GM23338 (cell line): Measurements from ENCODE around the gene CCDC74B.
"Not testable (repeated sequence)": the region's sequence is repeated elsewhere in the genome, so short reads cannot be mapped to it uniquely, and the experiment has no call there.

Experiments used
- EZH2 ChIP-seq: fragments of 200-600 bp; sonication (generic); IDR thresholded peaks from one replicate; pipeline ENCODE4 v1.8.0; 2017; ENCODE audit warnings: antibody characterized with exemption, mild to moderate bottlenecking, low read depth; ENCODE audit not compliant: unreplicated experiment
- EZH2phosphoT487 ChIP-seq: fragments of 200-600 bp; sonication (generic); IDR thresholded peaks from one replicate; pipeline ENCODE4 v1.8.1; 2018; ENCODE audit warnings: antibody characterized with exemption; ENCODE audit not compliant: unreplicated experiment
- POLR2AphosphoS5 ChIP-seq: IDR thresholded peaks from 2 replicates; pipeline ENCODE4 v1.6.1; 2016; ENCODE audit warnings: antibody characterized with exemption, low read depth
- TF ChIP-seq, protein P1 (sequence below), 2 experiments: fragments of 200-600 bp in 1 of 2; sonication (generic) in 1 of 2; conservative IDR thresholded peaks; 2 replicates each; pipeline versions ENCODE4 v1.5.1 to v1.6.1; 2016 to 2017; ENCODE audit warnings: antibody characterized with exemption in 2 of 2, low read depth in 2 of 2, mild to moderate bottlenecking in 2 of 2, moderate library complexity in 1 of 2

DNA sequence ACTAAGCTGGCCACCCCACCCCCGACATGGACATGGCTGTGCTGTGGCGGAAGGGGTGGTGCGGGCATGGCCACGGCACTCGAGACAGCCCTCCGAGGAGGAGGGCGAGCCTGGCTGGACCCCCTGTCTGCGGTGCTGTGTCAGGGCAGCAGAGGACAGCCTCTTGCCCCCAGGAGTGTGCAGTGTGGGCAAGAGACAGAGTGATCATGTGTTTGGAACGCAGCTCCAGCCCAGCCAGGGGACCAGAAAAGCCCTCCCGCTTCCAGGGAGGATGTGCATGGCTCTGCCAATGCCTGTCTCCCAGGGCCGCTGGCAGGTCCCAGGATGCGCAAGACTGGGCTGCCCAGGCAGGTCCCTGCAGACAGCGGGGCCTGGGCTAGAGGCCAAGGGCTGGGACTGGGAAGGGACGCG is 6.1 kb downstream of the CCDC74B start:
- TF ChIP-seq, protein P1, sequence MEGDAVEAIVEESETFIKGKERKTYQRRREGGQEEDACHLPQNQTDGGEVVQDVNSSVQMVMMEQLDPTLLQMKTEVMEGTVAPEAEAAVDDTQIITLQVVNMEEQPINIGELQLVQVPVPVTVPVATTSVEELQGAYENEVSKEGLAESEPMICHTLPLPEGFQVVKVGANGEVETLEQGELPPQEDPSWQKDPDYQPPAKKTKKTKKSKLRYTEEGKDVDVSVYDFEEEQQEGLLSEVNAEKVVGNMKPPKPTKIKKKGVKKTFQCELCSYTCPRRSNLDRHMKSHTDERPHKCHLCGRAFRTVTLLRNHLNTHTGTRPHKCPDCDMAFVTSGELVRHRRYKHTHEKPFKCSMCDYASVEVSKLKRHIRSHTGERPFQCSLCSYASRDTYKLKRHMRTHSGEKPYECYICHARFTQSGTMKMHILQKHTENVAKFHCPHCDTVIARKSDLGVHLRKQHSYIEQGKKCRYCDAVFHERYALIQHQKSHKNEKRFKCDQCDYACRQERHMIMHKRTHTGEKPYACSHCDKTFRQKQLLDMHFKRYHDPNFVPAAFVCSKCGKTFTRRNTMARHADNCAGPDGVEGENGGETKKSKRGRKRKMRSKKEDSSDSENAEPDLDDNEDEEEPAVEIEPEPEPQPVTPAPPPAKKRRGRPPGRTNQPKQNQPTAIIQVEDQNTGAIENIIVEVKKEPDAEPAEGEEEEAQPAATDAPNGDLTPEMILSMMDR (conservative IDR thresholded peaks at IDR 0.05; ENCODE audit: low read depth in 2 of 2), result not testable (repeated sequence)
- not testable (repeated sequence) for TF ChIP-seq POLR2AphosphoS5, EZH2phosphoT487, EZH2
